ENCODE results near the gene TAL2.
"Not testable (repeated sequence)": the region's sequence is repeated elsewhere in the genome, so short reads cannot be mapped to it uniquely, and the experiment has no call there.

Gene TAL2

DNA sequence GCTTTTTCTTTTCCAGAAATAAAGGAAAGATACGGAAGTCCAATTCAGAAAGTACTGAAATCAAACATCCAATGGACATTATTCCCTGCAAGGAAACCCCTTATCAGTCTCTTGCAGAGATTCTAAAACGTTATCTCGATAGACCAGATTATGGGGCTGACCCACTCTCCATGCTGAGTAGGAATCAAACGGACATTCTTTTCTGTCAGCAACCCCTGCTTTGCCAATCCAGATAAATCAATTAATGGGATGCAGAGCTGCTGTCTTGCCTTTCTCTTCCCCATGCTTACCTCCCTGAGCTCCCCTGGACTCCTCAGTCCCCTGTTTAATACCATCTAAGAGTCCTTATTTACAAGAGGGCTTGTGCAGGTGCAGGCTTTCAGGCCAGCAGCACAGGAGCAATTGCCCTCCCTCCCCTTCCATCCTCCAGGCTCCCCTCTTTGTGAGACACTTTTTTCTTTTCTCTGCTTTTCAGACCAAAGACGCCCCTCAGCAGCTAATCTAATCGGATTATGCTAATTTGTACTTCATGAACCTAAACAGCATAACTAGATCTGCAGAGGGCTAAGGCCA lies 14.2 kb downstream of the TAL2 start:
- DNase-seq: no peak

GRCh38 chr9:105678163-105678562 lies 15.9 kb downstream of the TAL2 start:
- DNase-seq: no peak

DNA sequence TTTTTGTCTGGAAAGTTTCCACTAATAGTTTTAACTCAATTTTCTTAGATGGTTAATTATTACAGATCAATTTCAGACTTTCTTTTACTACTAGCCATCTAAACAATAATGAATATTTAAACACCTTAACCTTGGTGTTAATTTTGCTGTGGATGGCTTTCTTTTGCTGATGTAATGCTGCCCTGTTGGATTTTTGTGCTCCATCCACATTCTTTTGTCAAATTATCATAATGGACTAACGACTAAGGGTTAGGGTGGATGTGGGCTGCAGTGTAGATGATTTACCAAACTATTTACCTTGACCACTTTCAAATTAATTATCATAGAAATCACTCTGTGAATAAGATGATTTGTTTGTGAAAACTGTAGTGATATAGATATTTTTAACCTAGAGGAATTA lies 16.5 kb downstream of the TAL2 start:
- DNase-seq: no peak

DNA sequence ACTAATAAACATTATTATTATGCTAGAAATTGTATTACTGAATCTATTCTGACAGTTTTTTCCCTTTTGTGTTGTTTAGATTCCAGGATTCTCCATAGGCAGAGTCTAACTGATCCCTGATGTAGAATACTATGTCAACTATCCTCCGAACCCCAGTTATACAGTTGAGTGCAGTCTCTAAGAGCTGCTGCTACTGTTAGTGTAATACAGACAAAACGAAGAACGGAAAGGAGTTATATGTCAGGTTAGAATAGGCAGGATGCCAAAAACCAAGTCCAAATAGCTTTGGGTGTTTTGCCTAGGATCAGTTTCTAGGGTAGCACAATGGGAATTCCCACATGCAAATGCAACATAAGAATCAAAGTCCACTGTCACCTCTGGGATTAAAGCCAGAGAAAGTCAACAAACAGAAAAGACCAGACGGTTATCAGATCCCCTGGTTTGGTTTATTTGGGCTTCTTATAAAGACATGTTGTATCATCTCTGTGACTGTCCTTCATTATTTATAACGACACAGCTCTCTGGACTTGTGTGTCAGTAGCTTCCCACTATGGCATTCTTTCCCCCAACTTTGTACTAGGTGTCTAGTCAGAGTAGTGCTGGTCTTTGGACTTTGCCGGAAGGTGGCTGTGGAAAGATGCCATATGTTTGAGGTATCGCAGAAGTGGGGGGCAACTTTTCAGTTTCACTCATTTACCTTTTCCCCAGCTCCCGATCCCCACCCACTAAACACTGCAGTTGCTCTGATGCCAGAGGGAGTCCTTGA lies 17.2 kb downstream of the TAL2 start:
- peak; percentile 68 for DNase-seq

DNA sequence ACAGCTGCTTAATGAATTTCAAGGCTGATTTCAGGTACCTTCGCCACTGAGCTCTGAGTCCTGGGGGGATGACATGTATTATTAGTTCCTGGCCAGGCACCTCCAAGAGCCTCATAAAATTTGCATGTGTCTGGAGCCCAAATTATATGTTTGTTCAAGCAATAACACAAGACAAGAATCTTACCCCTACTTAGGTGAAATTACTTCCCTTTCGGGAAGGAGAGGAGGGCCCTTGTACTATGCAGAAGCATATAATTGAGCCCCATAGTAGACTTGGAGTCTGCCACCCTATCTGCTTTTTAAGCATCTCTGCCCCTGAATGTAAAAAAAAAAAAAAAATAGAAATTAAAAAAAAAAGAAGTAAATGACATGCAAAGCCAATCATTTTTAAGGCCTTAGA lies 19.1 kb downstream of the TAL2 start:
- DNase-seq: no peak

- no peak for DNase-seq
These were observed 19.5 kb downstream of the TAL2 start for GRCh38 chr9:105681724-105682123.

- DNase-seq: no peak
These were observed 21.5 kb downstream of the TAL2 start for GRCh38 chr9:105683688-105684275.

GRCh38 chr9:105686936-105687335 lies 24.7 kb downstream of the TAL2 start:
- no peak for DNase-seq

GRCh38 chr9:105690742-105691141 lies 28.5 kb downstream of the TAL2 start:
- DNase-seq: no peak

DNA sequence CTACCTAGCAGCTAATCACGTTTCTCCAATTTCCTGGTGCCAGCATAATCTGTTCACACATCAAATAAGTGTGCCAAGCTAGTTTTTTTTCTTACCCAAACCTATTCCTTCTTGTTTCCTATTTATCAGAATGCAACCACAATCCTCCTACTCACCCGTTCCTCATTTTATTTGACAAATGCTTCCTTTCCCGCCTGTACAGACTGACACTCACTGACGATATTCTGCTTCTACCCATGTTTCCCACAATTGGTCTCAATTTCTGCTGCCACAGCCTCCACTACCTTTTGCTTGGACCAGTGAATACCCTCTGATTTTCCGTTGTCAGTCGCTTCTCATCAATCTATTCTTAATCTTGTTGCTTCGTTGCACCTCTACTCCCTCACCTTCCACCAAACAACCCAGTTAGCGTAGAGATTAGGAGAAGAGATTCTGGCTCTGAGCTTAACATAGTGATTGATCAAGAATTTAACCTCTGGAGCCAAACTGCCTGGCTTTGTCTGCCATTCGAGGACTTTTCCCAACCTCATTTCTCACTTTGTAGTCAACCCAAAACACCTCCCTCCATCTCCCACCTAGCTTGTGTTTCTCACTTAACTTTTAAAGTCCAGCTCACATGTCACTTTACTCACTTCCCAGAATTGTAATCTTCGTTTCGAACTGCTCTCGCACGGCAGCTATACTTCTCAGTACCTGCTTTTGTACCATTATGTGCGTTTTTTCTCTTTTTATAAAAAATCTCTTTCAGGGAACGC lies 31.4 kb downstream of the TAL2 start:
- no peak for DNase-seq

GRCh38 chr9:105694190-105694847 lies 32.1 kb downstream of the TAL2 start, which contains the start of gene TMEM38B:
TSS of gene TMEM38B (plus strand) at chr9:105694541. CDS start at chr9:105694661, 120 bp downstream.
- DNase-seq: peak; percentile 72

- no peak for DNase-seq
These were observed 32.8 kb downstream of the TAL2 start for GRCh38 chr9:105694848-105695581.

GRCh38 chr9:105696219-105696793 lies 34.0 kb downstream of the TAL2 start:
- no peak for DNase-seq

GRCh38 chr9:105697871-105698270 lies 35.6 kb downstream of the TAL2 start:
- no peak for DNase-seq

DNA sequence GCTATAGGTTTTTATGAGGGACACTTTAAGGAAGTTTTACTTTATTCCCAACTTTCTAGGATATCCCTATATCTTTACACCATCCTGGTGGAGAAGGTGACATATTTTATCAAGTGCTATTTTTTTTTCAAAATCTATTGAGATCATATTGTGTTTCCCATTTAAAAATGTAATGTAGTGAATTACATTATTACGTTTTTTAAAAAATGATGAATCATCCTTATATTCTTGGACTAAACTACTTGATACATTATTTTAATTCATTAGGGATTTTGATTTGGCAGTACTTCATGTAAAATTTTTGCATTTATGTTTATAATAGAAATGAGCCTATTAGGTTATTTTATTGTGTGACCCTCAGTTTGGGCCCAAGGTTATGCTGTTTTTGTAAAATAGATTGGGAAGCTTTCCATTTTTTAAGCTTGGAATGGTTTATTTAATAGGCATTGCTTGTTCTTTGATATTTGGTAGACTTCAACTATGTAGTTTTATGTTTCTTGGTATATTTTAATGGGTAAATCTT lies 36.2 kb downstream of the TAL2 start:
- no peak for DNase-seq

DNA sequence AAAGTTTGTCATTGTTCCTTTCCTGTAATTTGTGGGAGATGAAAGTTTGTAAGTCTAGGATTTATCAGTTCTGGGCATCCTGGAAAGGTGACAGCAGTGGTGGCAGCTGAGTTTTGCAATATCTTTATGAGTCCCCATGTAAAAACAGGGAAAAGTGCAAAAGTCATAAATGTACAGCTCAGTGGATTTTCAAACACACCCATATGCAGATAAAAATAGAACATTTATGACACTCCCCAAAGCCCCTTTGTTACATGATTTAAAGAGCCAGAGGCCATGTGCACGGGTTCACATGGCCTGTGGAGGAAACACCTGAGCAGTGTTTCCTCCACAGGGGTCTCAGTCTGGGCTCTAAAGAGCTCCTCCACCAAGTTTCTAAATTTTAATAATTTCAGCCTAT lies 38.4 kb downstream of the TAL2 start:
- no peak for DNase-seq

DNA sequence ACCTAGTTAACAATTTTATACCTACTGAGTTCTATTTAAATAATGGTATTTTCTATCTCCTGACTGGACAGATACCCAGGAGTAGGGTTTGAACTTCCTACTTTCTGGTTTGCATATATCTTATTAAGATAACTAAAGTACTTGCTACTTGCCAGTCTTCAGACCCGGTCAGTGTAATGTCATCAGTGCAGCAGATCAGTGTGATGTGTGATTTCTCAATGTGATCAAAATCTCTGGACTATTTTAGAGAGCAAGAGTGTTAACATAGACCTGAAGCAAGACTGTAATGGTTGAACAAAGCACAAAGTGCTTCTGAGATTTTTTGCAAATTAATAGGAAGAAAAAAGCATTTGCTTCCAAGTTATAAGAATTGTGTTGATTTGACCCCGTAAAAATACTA lies 38.9 kb downstream of the TAL2 start:
- DNase-seq: no peak

DNA sequence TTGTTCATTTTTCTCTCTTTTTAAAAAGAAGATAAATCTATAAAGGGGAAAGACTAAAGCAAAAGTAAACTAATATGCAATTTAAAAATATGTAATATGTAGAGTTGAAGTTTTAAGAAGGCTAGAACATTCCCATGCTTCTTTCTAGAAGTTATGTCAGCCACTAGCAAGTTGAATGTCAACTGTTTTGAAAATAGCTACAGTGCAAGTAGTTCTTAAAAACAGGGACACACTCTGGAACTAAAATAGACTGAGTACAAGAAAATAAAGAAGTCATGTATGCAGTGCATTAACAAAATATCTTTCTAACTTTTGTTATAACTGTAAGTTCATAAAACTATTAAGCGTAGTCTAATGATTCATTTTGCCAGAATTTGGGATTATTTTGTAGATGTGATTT lies 40.0 kb downstream of the TAL2 start:
- DNase-seq: no peak

- not testable (repeated sequence) for DNase-seq
These were observed 41.4 kb downstream of the TAL2 start for GRCh38 chr9:105703638-105704037.

GRCh38 chr9:105706156-105706555 lies 43.9 kb downstream of the TAL2 start:
- DNase-seq: no peak

- DNase-seq: no peak
These were observed 46.1 kb downstream of the TAL2 start for GRCh38 chr9:105708405-105708804.

GRCh38 chr9:105710638-105711037 lies 48.4 kb downstream of the TAL2 start:
- DNase-seq: no peak
